HEK293T (cell line): ENCODE data around the gene MCRIP2.

ENCODE experiments used
- ARNT ChIP-seq: fragments of 450-650 bp; IDR thresholded peaks from 2 replicates; pipeline ENCODE4 v1.6.1; 2017; ENCODE audit warnings: mild to moderate bottlenecking
- BHLHE40 ChIP-seq: fragments of 450-650 bp; IDR thresholded peaks from 2 replicates; pipeline ENCODE4 v1.6.1; 2016; ENCODE audit warnings: mild to moderate bottlenecking, moderate library complexity, borderline replicate concordance
- CTBP1 ChIP-seq: fragments of 450-650 bp; IDR thresholded peaks from 2 replicates; pipeline ENCODE4 v1.6.1; 2016; ENCODE audit warnings: borderline replicate concordance
- HDGF ChIP-seq: fragments of 450-650 bp; IDR thresholded peaks from 2 replicates; pipeline ENCODE4 v1.6.1; 2017; ENCODE audit warnings: antibody characterized with exemption, borderline replicate concordance
- NFRKB ChIP-seq: fragments of 450-650 bp; IDR thresholded peaks from 2 replicates; pipeline ENCODE4 v1.6.1; 2016; ENCODE audit warnings: mild to moderate bottlenecking, moderate library complexity
- SP1 ChIP-seq: fragments of 450-650 bp; IDR thresholded peaks from 2 replicates; pipeline ENCODE4 v1.6.1; 2017
- SUZ12 ChIP-seq: fragments of 450-650 bp; IDR thresholded peaks from 2 replicates; pipeline ENCODE4 v1.6.1; 2016; ENCODE audit warnings: mild to moderate bottlenecking
- TARDBP ChIP-seq: fragments of 450-650 bp; IDR thresholded peaks from 2 replicates; pipeline ENCODE4 v1.6.1; 2016
- ZNF384 ChIP-seq: fragments of 450-650 bp; IDR thresholded peaks from 2 replicates; pipeline ENCODE4 v1.6.1; 2016

DNA sequence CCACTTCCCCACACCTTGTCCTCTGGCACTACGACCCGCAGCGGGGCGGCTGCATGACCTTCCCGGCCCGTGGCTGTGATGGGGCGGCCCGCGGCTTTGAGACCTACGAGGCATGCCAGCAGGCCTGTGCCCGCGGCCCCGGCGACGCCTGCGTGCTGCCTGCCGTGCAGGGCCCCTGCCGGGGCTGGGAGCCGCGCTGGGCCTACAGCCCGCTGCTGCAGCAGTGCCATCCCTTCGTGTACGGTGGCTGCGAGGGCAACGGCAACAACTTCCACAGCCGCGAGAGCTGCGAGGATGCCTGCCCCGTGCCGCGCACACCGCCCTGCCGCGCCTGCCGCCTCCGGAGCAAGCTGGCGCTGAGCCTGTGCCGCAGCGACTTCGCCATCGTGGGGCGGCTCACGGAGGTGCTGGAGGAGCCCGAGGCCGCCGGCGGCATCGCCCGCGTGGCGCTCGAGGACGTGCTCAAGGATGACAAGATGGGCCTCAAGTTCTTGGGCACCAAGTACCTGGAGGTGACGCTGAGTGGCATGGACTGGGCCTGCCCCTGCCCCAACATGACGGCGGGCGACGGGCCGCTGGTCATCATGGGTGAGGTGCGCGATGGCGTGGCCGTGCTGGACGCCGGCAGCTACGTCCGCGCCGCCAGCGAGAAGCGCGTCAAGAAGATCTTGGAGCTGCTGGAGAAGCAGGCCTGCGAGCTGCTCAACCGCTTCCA, 8.1 kb upstream of the MCRIP2 start:
- no peak for TF ChIP-seq ZNF384
- no peak for TF ChIP-seq BHLHE40
- no peak for TF ChIP-seq TARDBP
- no peak for TF ChIP-seq SP1
- TF ChIP-seq HDGF, result no peak
- TF ChIP-seq ARNT, result no peak
- TF ChIP-seq CTBP1, result no peak
- TF ChIP-seq SUZ12, result no peak
- no peak for TF ChIP-seq NFRKB
